GM12878 (cell line): ENCODE results near the gene ESR2.

Experiments
- CTCF ChIP-seq, 3 experiments: IDR thresholded peaks in 2 of 3; conservative IDR thresholded peaks in 1 of 3; 2 replicates each; pipeline ENCODE4 v1.5.1; 2011; ENCODE audit warnings: low read depth in 3 of 3, low read length in 3 of 3, mild to moderate bottlenecking in 3 of 3, control low read depth in 2 of 3, moderate library complexity in 2 of 3, inconsistent platforms in 1 of 3, mixed read lengths in 1 of 3; ENCODE audit not compliant: control insufficient read depth in 2 of 3, insufficient read depth in 1 of 3; ENCODE audit errors: extremely low read depth in 1 of 3
- FOS ChIP-seq: IDR thresholded peaks from 3 replicates; pipeline ENCODE4 v1.6.1; 2011; ENCODE audit warnings: borderline replicate concordance; ENCODE audit not compliant: insufficient read length; ENCODE audit errors: extremely low read depth
- JUND ChIP-seq: IDR thresholded peaks from 2 replicates; pipeline ENCODE4 v1.6.1; 2012; ENCODE audit warnings: low read depth, mild to moderate bottlenecking, low read length, improper control_type of control experiment, moderate library complexity
- PKNOX1 ChIP-seq: fragments of 450-650 bp; IDR thresholded peaks from 2 replicates; pipeline ENCODE4 v1.6.1; 2016; ENCODE audit warnings: mild to moderate bottlenecking
- SPI1 ChIP-seq: IDR thresholded peaks from 2 replicates; pipeline ENCODE4 v1.6.1; 2011; ENCODE audit warnings: low read depth, mild to moderate bottlenecking, low read length, moderate library complexity, borderline replicate concordance; ENCODE audit not compliant: insufficient read depth

- TF ChIP-seq SPI1 (no peak), CTCF (IDR thresholded peaks at IDR 0.05 in 2 of 3, conservative IDR thresholded peaks at IDR 0.05 in 1 of 3; ENCODE audit: control insufficient read depth in 2 of 3, extremely low read depth in 1 of 3, insufficient read depth in 1 of 3, low read depth in 3 of 3, low read length in 3 of 3) (no peak), FOS (no peak), PKNOX1 (no peak), JUND (no peak)
Measured at GRCh38 chr14:64059454-64060198, 234.5 kb downstream of the ESR2 start.
